HG02884 (cell line): ENCODE data around the gene NCCRP1.
"Not testable (repeated sequence)": the region's sequence is repeated elsewhere in the genome, so short reads cannot be mapped to it uniquely, and the experiment has no call there.

ENCODE experiments used
- ATAC-seq: cut with Tn5 transposase; IDR thresholded peaks from one replicate; pipeline ENCODE4 v1.9.1; 2021; ENCODE audit warnings: mild to moderate bottlenecking, moderate library complexity; ENCODE audit not compliant: unreplicated experiment

NCCRP1 gene

GRCh38 chr19:39243741-39244140 lies 47.0 kb downstream of the NCCRP1 start:
- not testable (repeated sequence) for ATAC-seq

DNA sequence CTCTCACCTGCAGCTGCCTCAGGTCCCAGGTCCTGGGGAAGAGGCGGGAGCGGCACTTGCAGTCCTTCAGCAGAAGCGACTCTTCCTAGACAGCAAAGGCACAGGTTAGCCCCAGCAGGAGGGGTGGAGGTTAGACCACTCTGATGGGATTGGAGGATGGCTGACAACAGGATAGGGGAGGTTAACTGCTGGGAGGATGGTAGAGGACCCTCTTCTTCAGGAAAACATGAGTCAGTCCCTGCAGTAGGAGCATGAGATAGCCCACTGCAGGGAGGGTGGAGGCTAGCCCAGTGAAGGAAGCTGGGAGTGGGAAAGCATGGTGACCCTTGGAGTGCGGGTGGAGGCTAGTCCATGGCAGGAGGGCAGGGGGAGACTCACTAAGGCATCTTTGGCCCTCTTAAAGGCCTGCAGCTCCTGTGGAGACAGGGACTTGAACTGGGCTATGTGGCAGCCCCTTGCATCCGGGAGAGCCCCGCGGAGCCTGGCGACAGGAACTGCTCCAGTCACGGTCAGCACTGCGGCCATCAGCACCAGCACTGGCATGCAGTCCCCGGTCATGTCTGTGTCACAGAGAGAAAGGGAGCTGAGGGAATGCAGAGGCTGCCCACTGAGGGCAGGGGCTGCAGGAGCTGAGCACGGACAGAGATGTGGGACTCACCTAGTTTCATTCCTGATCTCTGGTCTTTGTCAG lies 47.8 kb downstream of the NCCRP1 start, which contains the start of gene IFNL3:
Gene IFNL3 (minus strand): TSS at position 597 of the 691 bp plus-strand sequence. CDS start 39 bp downstream, at position 558.
- ATAC-seq: not testable (repeated sequence)

DNA sequence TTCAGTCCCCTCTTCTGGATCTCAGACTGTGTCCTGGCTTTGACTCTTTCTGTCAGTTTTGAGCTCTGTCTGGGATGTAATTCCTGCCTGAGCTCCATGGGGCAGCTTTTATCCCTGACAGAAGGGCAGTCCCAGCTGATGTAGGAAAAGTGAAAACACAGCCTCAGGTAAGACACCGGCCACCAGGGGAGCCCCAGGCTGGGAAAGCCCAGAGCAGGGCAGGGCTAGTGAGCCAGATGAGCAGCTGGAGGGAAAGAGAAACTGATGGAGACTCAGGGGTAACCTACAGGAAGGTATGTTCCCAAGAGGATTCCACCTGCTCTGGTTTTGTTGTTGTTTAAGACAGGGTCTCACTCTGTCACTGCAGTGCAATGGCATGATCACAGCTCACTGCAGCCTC lies 48.4 kb downstream of the NCCRP1 start:
- not testable (repeated sequence) for ATAC-seq

DNA sequence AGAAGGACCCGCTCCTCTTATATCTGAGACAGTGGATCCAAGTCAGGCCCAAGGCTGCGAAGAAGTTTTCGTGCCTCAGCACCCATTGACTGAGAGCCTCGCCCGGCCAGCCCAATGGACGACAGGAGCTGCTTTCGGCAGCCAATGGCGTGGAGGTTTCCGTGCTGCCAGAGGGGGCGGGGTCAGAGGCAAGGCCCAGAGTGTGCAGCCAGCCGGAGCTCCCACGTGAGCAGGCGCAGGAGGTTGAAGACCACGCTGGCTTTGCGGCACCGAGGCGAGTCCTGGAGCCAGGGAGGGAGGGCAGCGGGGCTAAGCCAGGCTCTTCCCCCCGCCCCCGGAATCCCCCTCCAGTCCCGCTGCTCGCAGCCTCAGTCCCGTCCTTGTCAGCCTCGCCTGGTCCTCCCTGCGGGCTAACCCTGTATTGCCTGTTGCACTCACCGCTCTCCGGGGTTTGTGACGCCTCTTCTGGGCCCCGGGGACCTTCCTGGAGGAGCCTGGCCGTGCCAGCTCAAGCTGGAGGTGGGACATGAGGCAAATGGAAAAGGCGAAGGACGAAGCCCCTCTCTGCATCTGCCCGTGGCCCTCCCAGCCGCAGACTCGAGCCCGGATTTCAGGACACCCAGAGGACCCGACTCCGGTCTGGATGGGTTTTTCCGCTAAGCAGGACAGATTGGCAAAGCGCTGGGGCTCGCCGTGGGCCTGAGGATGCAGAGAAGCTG lies 50.3 kb downstream of the NCCRP1 start:
- ATAC-seq: no peak

DNA sequence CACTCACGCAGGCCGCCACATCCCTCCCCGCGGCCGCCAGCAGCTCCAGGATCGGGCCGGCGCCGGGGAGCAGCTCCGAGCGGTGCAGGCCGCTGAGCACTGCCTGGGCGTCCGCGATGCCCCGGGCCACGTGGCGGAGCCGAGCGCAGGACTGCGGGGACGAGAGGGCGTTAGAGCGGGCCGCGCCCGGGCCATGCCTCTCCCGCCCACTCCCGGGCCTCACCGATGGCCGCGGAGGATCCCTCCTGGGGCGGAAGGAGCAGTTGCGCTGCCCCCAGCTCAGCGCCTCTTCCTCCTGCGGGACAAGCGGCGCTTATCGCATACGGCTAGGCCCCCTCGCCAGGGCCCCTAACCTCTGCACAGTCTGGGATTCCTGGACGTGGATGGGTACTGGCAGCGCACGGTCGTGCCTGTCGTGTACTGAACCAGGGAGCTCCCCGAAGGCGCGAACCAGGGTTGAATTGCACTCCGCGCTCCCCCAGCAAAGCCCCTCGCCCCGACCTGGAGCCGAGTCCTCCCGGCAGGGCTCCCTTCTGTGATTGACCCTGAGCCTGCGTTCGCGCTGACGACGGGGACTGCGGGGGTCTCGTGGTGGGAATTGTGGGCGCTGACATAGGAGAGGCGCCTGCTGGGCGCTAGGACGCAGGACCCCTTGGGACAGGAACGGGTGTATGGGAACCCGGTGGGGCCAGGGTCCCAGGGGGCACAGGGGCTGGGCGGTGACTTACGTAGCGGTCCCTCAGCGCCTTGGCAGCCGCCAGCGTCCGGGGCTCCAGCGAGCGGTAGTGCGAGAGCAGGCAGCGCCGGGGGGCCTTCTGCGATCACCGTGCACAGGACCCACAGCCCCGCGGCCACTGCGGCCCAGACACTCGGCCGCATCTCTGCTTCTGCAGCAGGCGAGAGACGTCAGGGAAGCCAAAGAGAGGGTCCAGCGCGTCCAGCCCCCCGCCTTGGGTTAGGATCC lies 51.2 kb downstream of the NCCRP1 start:
- no peak for ATAC-seq

GRCh38 chr19:39248806-39249205 lies 52.0 kb downstream of the NCCRP1 start, which contains the start of gene IFNL4:
IFNL4 (minus strand) TSS chr19:39248856.
- no peak for ATAC-seq

DNA sequence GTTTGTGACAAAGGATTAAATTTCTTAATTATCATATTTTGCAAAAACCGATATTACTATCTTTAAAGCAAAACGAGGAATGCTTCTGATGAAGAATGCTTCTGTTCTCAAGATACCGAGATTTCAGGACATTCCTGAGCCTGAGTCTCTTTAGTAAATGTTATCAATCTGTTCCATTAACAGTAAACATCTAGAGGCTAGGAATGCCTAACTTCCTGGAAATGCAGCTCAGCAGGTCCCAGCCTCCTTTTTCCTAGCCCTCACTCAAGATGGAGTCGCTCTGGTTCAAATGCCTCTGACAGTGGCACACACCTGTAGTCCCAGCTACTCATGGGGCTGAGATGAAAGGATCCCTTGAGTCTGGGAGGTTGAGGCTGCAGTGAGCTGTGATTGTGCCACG lies 54.3 kb downstream of the NCCRP1 start:
- no peak for ATAC-seq
